Ishikawa (cell line): Measurements from ENCODE around the gene FGFBP3.

Experiments used
- EGR1 ChIP-seq: IDR thresholded peaks from 2 replicates; pipeline ENCODE4 v1.6.1; 2012
- EP300 ChIP-seq: IDR thresholded peaks from 2 replicates; pipeline ENCODE4 v1.6.1; 2012; ENCODE audit warnings: borderline replicate concordance
- FOXM1 ChIP-seq: IDR thresholded peaks from 2 replicates; pipeline ENCODE4 v1.6.1; 2012; ENCODE audit warnings: low read depth, borderline replicate concordance
- RAD21 ChIP-seq: IDR thresholded peaks from 2 replicates; pipeline ENCODE4 v1.6.1; 2012; ENCODE audit warnings: low read depth
- REST ChIP-seq: IDR thresholded peaks from 2 replicates; pipeline ENCODE4 v1.6.1; 2012; ENCODE audit warnings: low read depth, mild to moderate bottlenecking
- TAF1 ChIP-seq: IDR thresholded peaks from 2 replicates; pipeline ENCODE4 v1.6.1; 2012; ENCODE audit warnings: low read depth, mild to moderate bottlenecking
- TEAD4 ChIP-seq: IDR thresholded peaks from 2 replicates; pipeline ENCODE4 v1.6.1; 2012
- YY1 ChIP-seq: IDR thresholded peaks from 2 replicates; pipeline ENCODE4 v1.6.1; 2012; ENCODE audit warnings: low read depth
- TF ChIP-seq, protein P1 (sequence below): IDR thresholded peaks from 2 replicates; pipeline ENCODE4 v1.6.1; 2012
- TF ChIP-seq, protein P2 (sequence below): IDR thresholded peaks from 2 replicates; pipeline ENCODE4 v1.6.1; 2012

The FGFBP3 gene

DNA sequence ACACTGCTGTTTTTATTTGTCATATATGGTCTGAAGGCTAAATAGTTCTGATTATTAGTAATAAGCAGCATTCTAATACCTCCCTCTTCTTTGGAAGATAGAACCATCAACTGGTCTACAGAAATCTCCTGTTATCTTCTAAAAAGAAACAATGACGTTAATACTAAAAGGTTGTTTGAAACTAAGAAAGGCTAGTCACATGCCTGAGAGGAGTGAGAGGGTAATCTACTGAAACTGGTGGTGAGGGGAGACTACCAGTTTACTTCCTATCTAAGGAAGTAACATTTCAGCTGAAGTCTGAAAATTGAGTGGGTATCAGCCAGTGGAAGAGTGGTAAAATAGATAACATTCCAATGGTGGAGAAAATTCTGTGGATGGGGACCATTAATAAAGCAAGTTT is 48.4 kb downstream of the FGFBP3 start:
- no peak for TF ChIP-seq FOXM1
- no peak for TF ChIP-seq REST
- TF ChIP-seq, protein P1, sequence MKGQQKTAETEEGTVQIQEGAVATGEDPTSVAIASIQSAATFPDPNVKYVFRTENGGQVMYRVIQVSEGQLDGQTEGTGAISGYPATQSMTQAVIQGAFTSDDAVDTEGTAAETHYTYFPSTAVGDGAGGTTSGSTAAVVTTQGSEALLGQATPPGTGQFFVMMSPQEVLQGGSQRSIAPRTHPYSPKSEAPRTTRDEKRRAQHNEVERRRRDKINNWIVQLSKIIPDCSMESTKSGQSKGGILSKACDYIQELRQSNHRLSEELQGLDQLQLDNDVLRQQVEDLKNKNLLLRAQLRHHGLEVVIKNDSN, result no peak
- no peak for TF ChIP-seq EGR1
- no peak for TF ChIP-seq EP300
- TF ChIP-seq YY1, result no peak
- TF ChIP-seq TAF1, result no peak
- TF ChIP-seq RAD21, result no peak
- TF ChIP-seq, protein P2, sequence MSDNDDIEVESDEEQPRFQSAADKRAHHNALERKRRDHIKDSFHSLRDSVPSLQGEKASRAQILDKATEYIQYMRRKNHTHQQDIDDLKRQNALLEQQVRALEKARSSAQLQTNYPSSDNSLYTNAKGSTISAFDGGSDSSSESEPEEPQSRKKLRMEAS, result no peak
- TF ChIP-seq TEAD4, result no peak

DNA sequence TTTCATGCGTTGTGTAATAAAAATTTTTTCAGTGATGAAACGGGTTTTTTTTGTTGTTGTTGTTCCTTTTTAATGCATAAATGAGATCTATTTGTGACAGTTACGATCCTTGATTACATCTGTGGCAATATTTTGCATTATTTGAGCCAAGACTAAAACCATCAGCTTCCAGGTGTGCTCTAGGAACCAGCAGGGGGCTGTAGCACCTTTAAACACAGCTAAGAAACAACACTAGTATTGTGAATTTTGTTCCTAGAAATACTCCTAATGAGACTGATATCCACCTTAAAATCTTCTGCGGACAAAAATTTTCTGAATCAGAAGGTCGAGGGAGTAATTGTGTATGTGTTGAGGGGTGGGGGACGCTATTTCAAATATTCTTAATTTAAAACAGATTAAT is 52.6 kb downstream of the FGFBP3 start:
- TF ChIP-seq FOXM1 (no peak), RAD21 (peak; percentile 47; the same call in 1 of the 2 replicates)
